ENCODE results near the gene CFAP54. TPM values are rescaled to one million over a fixed set of nuclear protein-coding genes. Genes with fewer than 3 reads are reported as not detected.
"Not testable (repeated sequence)": the region's sequence is repeated elsewhere in the genome, so short reads cannot be mapped to it uniquely, and the experiment has no call there.

The CFAP54 gene
- total RNA-seq, 1 experiment from 2014 or later: not detected

DNA sequence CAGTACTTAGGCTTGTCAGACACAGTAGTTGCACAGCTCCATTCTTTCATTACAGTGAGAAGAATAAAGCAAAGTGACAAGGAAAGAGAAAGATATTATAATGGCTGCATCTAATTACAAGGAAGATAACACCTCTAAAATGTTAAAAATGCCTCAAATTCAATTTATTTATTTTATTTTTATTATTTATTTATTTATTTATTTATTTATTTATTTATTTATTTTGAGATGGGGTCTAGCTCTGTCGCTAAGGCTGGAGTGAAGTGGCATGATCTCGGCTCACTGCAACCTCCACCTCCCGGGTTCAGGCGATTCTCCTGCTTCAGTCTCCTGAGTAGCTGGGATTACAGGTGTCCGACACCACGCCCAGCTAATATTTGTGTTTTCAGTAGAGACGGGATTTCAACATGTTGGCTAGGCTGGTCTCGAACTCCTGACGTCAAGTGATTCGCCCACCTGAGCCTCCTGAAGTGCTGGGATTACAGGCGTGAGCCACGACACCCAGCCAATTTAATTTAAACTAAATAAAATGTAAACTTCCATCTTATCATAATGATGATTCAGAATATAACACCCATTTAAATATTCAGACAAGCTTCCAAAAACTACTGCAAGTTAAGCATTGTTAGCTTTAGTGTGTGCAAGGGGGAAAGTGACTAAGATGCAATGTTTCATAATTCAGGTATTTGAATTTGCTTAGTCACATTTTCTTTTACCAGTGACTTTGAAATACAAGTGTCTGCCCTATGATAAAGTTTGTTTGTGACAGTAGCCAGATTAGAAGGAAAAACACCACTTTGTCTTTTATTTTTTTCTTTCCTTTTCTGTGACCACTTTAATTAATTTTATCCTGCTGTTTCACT lies 2.4 kb upstream of the CFAP54 start:
- no peaks in the 10 kb centered on the region for H3K27me3 ChIP-seq (ENCODE audit: low read length)
- H3K9me2 ChIP-seq (replicated peaks; ENCODE audit: insufficient read depth, low read length): no peaks in the 10 kb centered on the region
- DNase-seq: no peak
- H4K20me1 ChIP-seq (ENCODE audit: insufficient read depth, low read depth, low read length): no peaks in the 10 kb centered on the region
- no peak overlapping the region for H3K9ac ChIP-seq (ENCODE audit: low read length)
- no peaks in the 10 kb centered on the region for H3K79me2 ChIP-seq (ENCODE audit: low read length)
- H3K27ac ChIP-seq (ENCODE audit: low read length): no peak overlapping the region
- peaks cover 15% of the 10 kb centered on the region for H3K4me1 ChIP-seq (ENCODE audit: low read length)
- no peaks in the 10 kb centered on the region for H3K36me3 ChIP-seq (ENCODE audit: insufficient read depth, low read length)
- no peaks in the 10 kb centered on the region for H3K9me3 ChIP-seq (ENCODE audit: low read length)
- no peak overlapping the region for H3K4me2 ChIP-seq (ENCODE audit: low read depth, low read length, poor library complexity, severe bottlenecking)
- no peak overlapping the region for H2AFZ ChIP-seq (ENCODE audit: low read length)
- H3K4me3 ChIP-seq (ENCODE audit: low read length): no peak overlapping the region

DNA sequence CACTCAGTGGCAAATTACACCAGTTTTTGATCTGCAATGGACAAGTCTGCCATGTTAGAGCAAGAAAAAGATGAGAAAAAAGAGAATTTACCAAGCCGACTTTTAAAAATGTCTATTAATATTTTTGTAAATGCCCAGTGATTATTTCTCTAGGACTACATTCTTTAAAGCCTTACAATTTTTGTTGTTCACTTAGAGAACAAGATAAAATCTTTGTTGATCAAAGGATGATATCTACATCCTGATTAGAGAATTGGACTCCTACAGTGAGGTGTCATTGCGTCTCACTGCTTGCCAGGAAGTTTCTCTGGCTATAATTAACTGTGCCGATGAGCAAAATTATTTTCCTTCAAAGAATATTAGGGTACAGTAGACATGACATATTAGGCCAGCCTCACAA lies 1.7 kb upstream of the CFAP54 start:
- Histone ChIP-seq H3K36me3 (ENCODE audit: insufficient read depth, low read length) (no peaks in the 10 kb centered on the region), H2AFZ (ENCODE audit: low read length) (no peak overlapping the region), H3K79me2 (ENCODE audit: low read length) (no peaks in the 10 kb centered on the region), H3K9me2 (replicated peaks; ENCODE audit: insufficient read depth, low read length) (no peaks in the 10 kb centered on the region), H4K20me1 (ENCODE audit: insufficient read depth, low read depth, low read length) (no peaks in the 10 kb centered on the region), H3K4me1 (ENCODE audit: low read length) (peaks cover 15% of the 10 kb centered on the region), H3K9me3 (ENCODE audit: low read length) (no peaks in the 10 kb centered on the region), H3K27ac (ENCODE audit: low read length) (no peak overlapping the region), H3K9ac (ENCODE audit: low read length) (no peak overlapping the region), H3K4me3 (ENCODE audit: low read length) (no peak overlapping the region), H3K27me3 (ENCODE audit: low read length) (no peaks in the 10 kb centered on the region), H3K4me2 (ENCODE audit: low read depth, low read length, poor library complexity, severe bottlenecking) (no peak overlapping the region)
- no peak for DNase-seq

GRCh38 chr12:96493106-96493505 lies 3.7 kb downstream of the CFAP54 start:
- Histone ChIP-seq H3K4me1 (ENCODE audit: low read length) (peaks cover 15% of the 10 kb centered on the region), H3K9ac (ENCODE audit: low read length) (no peak overlapping the region), H3K36me3 (ENCODE audit: insufficient read depth, low read length) (no peaks in the 10 kb centered on the region), H3K9me3 (ENCODE audit: low read length) (no peaks in the 10 kb centered on the region), H3K4me2 (ENCODE audit: low read depth, low read length, poor library complexity, severe bottlenecking) (no peak overlapping the region), H3K79me2 (ENCODE audit: low read length) (no peaks in the 10 kb centered on the region), H3K27ac (ENCODE audit: low read length) (no peak overlapping the region), H2AFZ (ENCODE audit: low read length) (no peak overlapping the region), H3K9me2 (replicated peaks; ENCODE audit: insufficient read depth, low read length) (no peaks in the 10 kb centered on the region), H3K27me3 (ENCODE audit: low read length) (no peaks in the 10 kb centered on the region), H3K4me3 (ENCODE audit: low read length) (no peak overlapping the region), H4K20me1 (ENCODE audit: insufficient read depth, low read depth, low read length) (no peaks in the 10 kb centered on the region)
- no peak for DNase-seq

- H3K79me2 ChIP-seq (ENCODE audit: low read length); H3K27me3 ChIP-seq (ENCODE audit: low read length); H4K20me1 ChIP-seq (ENCODE audit: insufficient read depth, low read depth, low read length); H3K36me3 ChIP-seq (ENCODE audit: insufficient read depth, low read length); H3K27ac ChIP-seq (ENCODE audit: low read length); H3K9me2 ChIP-seq (replicated peaks; ENCODE audit: insufficient read depth, low read length); H3K9ac ChIP-seq (ENCODE audit: low read length); H3K4me2 ChIP-seq (ENCODE audit: low read depth, low read length, poor library complexity, severe bottlenecking); H3K4me1 ChIP-seq (ENCODE audit: low read length); H3K9me3 ChIP-seq (ENCODE audit: low read length); DNase-seq; H2AFZ ChIP-seq (ENCODE audit: low read length); H3K4me3 ChIP-seq (ENCODE audit: low read length): not testable (repeated sequence)
Measured at GRCh38 chr12:96494154-96494553, 4.8 kb downstream of the CFAP54 start.

DNA sequence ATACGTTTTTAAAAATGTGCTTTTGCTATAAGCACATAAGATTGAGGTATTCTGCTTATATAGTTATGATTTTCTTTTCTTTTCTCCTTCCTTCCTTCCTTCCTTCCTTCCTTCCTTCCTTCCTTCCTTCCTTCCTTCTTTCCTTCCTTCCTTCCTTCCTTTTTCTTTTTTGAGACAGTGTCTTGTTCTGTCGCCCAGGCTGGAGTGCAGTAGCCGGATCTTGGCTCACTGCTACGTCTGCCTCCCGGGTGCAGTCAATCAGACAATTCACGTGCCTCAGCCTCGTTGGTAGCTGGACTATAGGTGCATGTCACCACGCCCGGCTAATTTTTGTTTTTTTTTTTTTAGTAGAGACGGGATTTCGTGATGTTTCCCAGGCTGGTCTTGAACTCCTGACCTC lies 5.8 kb downstream of the CFAP54 start:
- H3K9me3 ChIP-seq (ENCODE audit: low read length): no peaks in the 10 kb centered on the region
- H3K4me1 ChIP-seq (ENCODE audit: low read length): no peaks in the 10 kb centered on the region
- DNase-seq: no peak
- H3K36me3 ChIP-seq (ENCODE audit: insufficient read depth, low read length): no peaks in the 10 kb centered on the region
- H3K9me2 ChIP-seq (replicated peaks; ENCODE audit: insufficient read depth, low read length): no peaks in the 10 kb centered on the region
- H3K9ac ChIP-seq (ENCODE audit: low read length): no peak overlapping the region
- no peaks in the 10 kb centered on the region for H3K79me2 ChIP-seq (ENCODE audit: low read length)
- no peaks in the 10 kb centered on the region for H3K27me3 ChIP-seq (ENCODE audit: low read length)
- no peak overlapping the region for H3K4me2 ChIP-seq (ENCODE audit: low read depth, low read length, poor library complexity, severe bottlenecking)
- H3K27ac ChIP-seq (ENCODE audit: low read length): no peak overlapping the region
- H3K4me3 ChIP-seq (ENCODE audit: low read length): no peak overlapping the region
- no peaks in the 10 kb centered on the region for H4K20me1 ChIP-seq (ENCODE audit: insufficient read depth, low read depth, low read length)
- no peak overlapping the region for H2AFZ ChIP-seq (ENCODE audit: low read length)

GRCh38 chr12:96495841-96496545 lies 6.6 kb downstream of the CFAP54 start:
- DNase-seq: no peak
- Histone ChIP-seq H3K36me3 (ENCODE audit: insufficient read depth, low read length) (no peaks in the 10 kb centered on the region), H3K9ac (ENCODE audit: low read length) (no peak overlapping the region), H4K20me1 (ENCODE audit: insufficient read depth, low read depth, low read length) (no peaks in the 10 kb centered on the region), H2AFZ (ENCODE audit: low read length) (no peak overlapping the region), H3K79me2 (ENCODE audit: low read length) (no peaks in the 10 kb centered on the region), H3K4me2 (ENCODE audit: low read depth, low read length, poor library complexity, severe bottlenecking) (peak overlapping the region; percentile 44), H3K9me3 (ENCODE audit: low read length) (no peaks in the 10 kb centered on the region), H3K4me1 (ENCODE audit: low read length) (peaks cover 4% of the 10 kb centered on the region), H3K27me3 (ENCODE audit: low read length) (no peaks in the 10 kb centered on the region), H3K4me3 (ENCODE audit: low read length) (no peak overlapping the region), H3K27ac (ENCODE audit: low read length) (no peak overlapping the region), H3K9me2 (replicated peaks; ENCODE audit: insufficient read depth, low read length) (no peaks in the 10 kb centered on the region)

DNA sequence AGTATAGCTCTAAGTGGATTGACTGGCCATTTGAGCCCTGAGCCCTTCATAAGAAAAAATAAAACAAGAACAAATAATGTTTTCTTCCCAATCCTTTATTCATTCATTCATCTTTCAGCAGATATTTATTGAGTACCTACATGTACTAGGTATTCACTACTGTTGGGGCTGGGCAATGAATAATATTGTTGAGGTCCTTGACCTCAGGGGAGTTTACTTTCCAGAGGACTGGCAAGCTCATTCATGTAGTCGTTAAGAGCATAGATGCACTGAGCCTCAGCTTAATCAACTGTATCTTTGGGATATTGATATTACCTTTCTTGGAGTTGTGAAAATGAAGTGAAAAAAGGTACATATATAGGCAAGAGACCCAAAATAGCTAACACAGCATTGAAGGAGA lies 7.6 kb downstream of the CFAP54 start:
- H3K79me2 ChIP-seq (ENCODE audit: low read length): no peaks in the 10 kb centered on the region
- no peaks in the 10 kb centered on the region for H3K9me2 ChIP-seq (replicated peaks; ENCODE audit: insufficient read depth, low read length)
- no peak overlapping the region for H3K4me2 ChIP-seq (ENCODE audit: low read depth, low read length, poor library complexity, severe bottlenecking)
- H3K4me3 ChIP-seq (ENCODE audit: low read length): no peak overlapping the region
- H3K9ac ChIP-seq (ENCODE audit: low read length): no peak overlapping the region
- no peaks in the 10 kb centered on the region for H3K27me3 ChIP-seq (ENCODE audit: low read length)
- H3K27ac ChIP-seq (ENCODE audit: low read length): no peak overlapping the region
- DNase-seq: no peak
- H3K36me3 ChIP-seq (ENCODE audit: insufficient read depth, low read length): no peaks in the 10 kb centered on the region
- no peak overlapping the region for H2AFZ ChIP-seq (ENCODE audit: low read length)
- H4K20me1 ChIP-seq (ENCODE audit: insufficient read depth, low read depth, low read length): no peaks in the 10 kb centered on the region
- peaks cover 7% of the 10 kb centered on the region for H3K4me1 ChIP-seq (ENCODE audit: low read length)
- no peaks in the 10 kb centered on the region for H3K9me3 ChIP-seq (ENCODE audit: low read length)

GRCh38 chr12:96497855-96498254 lies 8.5 kb downstream of the CFAP54 start:
- Histone ChIP-seq H3K27ac (ENCODE audit: low read length) (no peak overlapping the region), H3K79me2 (ENCODE audit: low read length) (no peaks in the 10 kb centered on the region), H4K20me1 (ENCODE audit: insufficient read depth, low read depth, low read length) (no peaks in the 10 kb centered on the region), H3K4me2 (ENCODE audit: low read depth, low read length, poor library complexity, severe bottlenecking) (no peak overlapping the region), H3K27me3 (ENCODE audit: low read length) (no peaks in the 10 kb centered on the region), H3K9me3 (ENCODE audit: low read length) (no peaks in the 10 kb centered on the region), H3K9ac (ENCODE audit: low read length) (no peak overlapping the region), H3K36me3 (ENCODE audit: insufficient read depth, low read length) (no peaks in the 10 kb centered on the region), H3K4me3 (ENCODE audit: low read length) (no peak overlapping the region), H2AFZ (ENCODE audit: low read length) (no peak overlapping the region; the same call in 1 of the 2 replicates), H3K4me1 (ENCODE audit: low read length) (peaks cover 7% of the 10 kb centered on the region), H3K9me2 (replicated peaks; ENCODE audit: insufficient read depth, low read length) (no peaks in the 10 kb centered on the region)
- DNase-seq: no peak
